OCI-LY3 (cell line): Measurements from ENCODE around the gene TTC23.

ENCODE experiments used
- H2AFZ ChIP-seq: fragments of 200-600, 300-600 bp; shearing (Covaris generic); 2 replicates; pipeline ENCODE4 v1.6.0; 2014; ENCODE audit warnings: antibody characterized with exemption, low read depth, low read length
- H3K27ac ChIP-seq: fragments of 200-600, 300-600 bp; sonication (generic); 2 replicates; pipeline ENCODE4 v1.5.1; 2014; ENCODE audit warnings: mild to moderate bottlenecking, low read length, moderate library complexity, mixed read lengths
- H3K27me3 ChIP-seq: fragments of 200-600, 300-600 bp; sonication (generic); 2 replicates; pipeline ENCODE4 v1.6.1; 2014; ENCODE audit warnings: low read depth, low read length, mixed read lengths
- H3K36me3 ChIP-seq: fragments of 200-600, 300-600 bp; sonication (generic); replicated peaks from 2 replicates; pipeline ENCODE3; 2014; ENCODE audit warnings: low read depth, low read length, mixed read lengths
- H3K4me1 ChIP-seq: fragments of 300-600, 200-600 bp; sonication (generic); 2 replicates; pipeline ENCODE4 v1.6.1; 2014; ENCODE audit warnings: low read length, mixed read lengths
- H3K4me2 ChIP-seq: fragments of 200-600, 300-600 bp; sonication (generic); 2 replicates; pipeline ENCODE4 v1.6.1; 2014; ENCODE audit warnings: low read length, mixed read lengths
- H3K4me3 ChIP-seq: fragments of 300-600, 200-600 bp; sonication (generic); 2 replicates; pipeline ENCODE4 v1.5.1; 2014; ENCODE audit warnings: antibody characterized with exemption, mild to moderate bottlenecking, low read length, moderate library complexity
- H3K79me2 ChIP-seq: fragments of 300-600, 200-600 bp; shearing (Covaris generic); 2 replicates; pipeline ENCODE4 v1.6.1; 2014; ENCODE audit warnings: mild to moderate bottlenecking, low read length, mixed read lengths
- H3K9ac ChIP-seq: fragments of 300-600, 200-600 bp; shearing (Covaris generic); 2 replicates; pipeline ENCODE4 v1.6.0; 2014; ENCODE audit warnings: mild to moderate bottlenecking, low read length, moderate library complexity
- H3K9me3 ChIP-seq: fragments of 200-600, 300-600 bp; shearing (Covaris generic); 2 replicates; pipeline ENCODE4 v1.6.1; 2014; ENCODE audit warnings: low read length, mixed read lengths; ENCODE audit not compliant: insufficient read depth
- H4K20me1 ChIP-seq: fragments of 200-600, 300-600 bp; sonication (generic); 2 replicates; pipeline ENCODE4 v1.6.1; 2016; ENCODE audit warnings: low read length, mixed read lengths; ENCODE audit not compliant: insufficient read depth
- CTCF ChIP-seq: fragments of 200-600, 300-600 bp; sonication (generic); IDR thresholded peaks from 2 replicates; pipeline ENCODE4 v1.5.1; 2014; ENCODE audit warnings: antibody characterized with exemption, low read length, low read depth
- EZH2phosphoT487 ChIP-seq: fragments of 200-600 bp; shearing (Covaris generic); IDR thresholded peaks from 2 replicates; pipeline ENCODE4 v1.6.1; 2018; ENCODE audit warnings: antibody characterized with exemption, mixed run types, low read depth

The TTC23 gene

GRCh38 chr15:99102332-99103235, 146.8 kb downstream of the TTC23 start:
- TF ChIP-seq EZH2phosphoT487, result no peak
- TF ChIP-seq CTCF, result no peak
- Histone ChIP-seq H3K4me2 (no peak overlapping the region), H3K79me2 (no peaks in the 10 kb centered on the region), H3K27me3 (peaks cover 57% of the 10 kb centered on the region), H3K4me3 (no peak overlapping the region), H3K4me1 (peaks cover 7% of the 10 kb centered on the region), H2AFZ (no peak overlapping the region), H3K36me3 (no peaks in the 10 kb centered on the region), H3K9ac (no peak overlapping the region), H4K20me1 (peaks cover 11% of the 10 kb centered on the region; the same call in 1 of the 2 replicates), H3K9me3 (no peaks in the 10 kb centered on the region), H3K27ac (no peak overlapping the region)

GRCh38 chr15:99101501-99101900, 147.9 kb downstream of the TTC23 start:
- Histone ChIP-seq H3K27ac (no peak overlapping the region), H3K27me3 (peaks cover 67% of the 10 kb centered on the region), H4K20me1 (peaks cover 15% of the 10 kb centered on the region; the same call in 1 of the 2 replicates), H3K4me3 (no peak overlapping the region), H3K79me2 (no peaks in the 10 kb centered on the region), H3K9me3 (no peaks in the 10 kb centered on the region), H2AFZ (no peak overlapping the region), H3K9ac (no peak overlapping the region), H3K4me2 (no peak overlapping the region), H3K4me1 (peaks cover 3% of the 10 kb centered on the region; the same call in 1 of the 2 replicates), H3K36me3 (no peaks in the 10 kb centered on the region)
- TF ChIP-seq CTCF, result no peak
- TF ChIP-seq EZH2phosphoT487, result no peak

GRCh38 chr15:99100245-99101173, 148.9 kb downstream of the TTC23 start:
- H3K27ac ChIP-seq, result no peak overlapping the region
- H3K9ac ChIP-seq, result no peak overlapping the region
- no peaks in the 10 kb centered on the region for H3K79me2 ChIP-seq
- TF ChIP-seq CTCF (peak; percentile 92), EZH2phosphoT487 (no peak)
- H2AFZ ChIP-seq, result no peak overlapping the region
- peaks cover 3% of the 10 kb centered on the region; the same call in 1 of the 2 replicates for H3K4me1 ChIP-seq
- H3K4me2 ChIP-seq, result peak overlapping the region; percentile 61
- peaks cover 25% of the 10 kb centered on the region for H4K20me1 ChIP-seq
- H3K27me3 ChIP-seq, result peaks cover 77% of the 10 kb centered on the region
- no peaks in the 10 kb centered on the region for H3K9me3 ChIP-seq
- H3K4me3 ChIP-seq, result peak overlapping the region; percentile 24
- no peaks in the 10 kb centered on the region for H3K36me3 ChIP-seq

GRCh38 chr15:99099661-99100060, 149.7 kb downstream of the TTC23 start:
- H3K9ac ChIP-seq, result no peak overlapping the region
- peaks cover 27% of the 10 kb centered on the region for H4K20me1 ChIP-seq
- no peak overlapping the region for H2AFZ ChIP-seq
- H3K27me3 ChIP-seq, result peaks cover 82% of the 10 kb centered on the region
- no peaks in the 10 kb centered on the region for H3K79me2 ChIP-seq
- no peaks in the 10 kb centered on the region for H3K9me3 ChIP-seq
- H3K4me2 ChIP-seq, result no peak overlapping the region
- TF ChIP-seq CTCF (no peak), EZH2phosphoT487 (no peak)
- no peaks in the 10 kb centered on the region for H3K36me3 ChIP-seq
- no peak overlapping the region for H3K4me3 ChIP-seq
- no peak overlapping the region for H3K27ac ChIP-seq
- H3K4me1 ChIP-seq, result peaks cover 3% of the 10 kb centered on the region; the same call in 1 of the 2 replicates
